Ovary (tissue), 9 donors: ENCODE measurements around the gene TRAPPC2L. TPM values are rescaled to one million over a fixed set of nuclear protein-coding genes. Genes with fewer than 3 reads are reported as not detected.

Source experiments
- DNase-seq, 5 donors: peaks; one replicate each; pipeline ENCODE4 v3.0.0-alpha.2; 2019 to 2020
- H3K27ac ChIP-seq, 2 donors: fragments of 200-600 bp; one replicate each; pipeline versions ENCODE4 v1.5.1 to v1.8.0; 2019 to 2022
- H3K27me3 ChIP-seq: fragments of 200-600 bp; one replicate; pipeline ENCODE4 v1.8.0; 2022
- H3K36me3 ChIP-seq: fragments of 200-600 bp; sonication (generic); one replicate; pipeline ENCODE4 v1.5.1; 2019
- H3K4me1 ChIP-seq: one replicate; pipeline ENCODE4 v1.8.1; 2013; ENCODE audit warnings: mild to moderate bottlenecking, moderate library complexity; ENCODE audit not compliant: insufficient read depth
- H3K4me3 ChIP-seq: fragments of 200-600 bp; sonication (generic); one replicate; pipeline ENCODE4 v1.5.1; 2017
- H3K9me3 ChIP-seq, 2 donors: fragments of 200-600 bp in 1 of 2; sonication (generic) in 1 of 2; one replicate each; pipeline versions ENCODE4 v1.5.1 to v1.8.1; 2013 to 2019; ENCODE audit warnings: mild to moderate bottlenecking in 1 of 2, moderate library complexity in 1 of 2
- EP300 ChIP-seq: sonication (generic); formaldehyde crosslinking; IDR thresholded peaks from one replicate; pipeline ENCODE4 v1.6.1; 2017; ENCODE audit warnings: antibody characterized with exemption
- POLR2A ChIP-seq: fragments of 450-650 bp; IDR thresholded peaks from one replicate; pipeline ENCODE4 v1.6.1; 2017; ENCODE audit warnings: antibody characterized with exemption, mild to moderate bottlenecking, moderate library complexity
- WGBS, 3 donors: extraction: QIAGEN DNeasy Blood & Tissue Kit in 1 of 3; methylation state at CpG; one replicate each; pipeline versions ENCODE4 v1.1.5 to v1.1.7; 2013 to 2017; 5-methylcytosine and 5-hydroxymethylcytosine counted together
- intact Hi-C, 4 donors: fragments of 100-400 bp; cut with DNase I; formaldehyde crosslinking; loops; one replicate each; pipeline versions ENCODE4 v1.11.0 to v1.15.1; 2022 to 2023
- polyA plus RNA-seq, 2 donors: library from polyadenylated mRNA; stranded (reverse); fragments of 200-250 nt in 1 of 2; fragments of 350-450 nt in 1 of 2; fragmentation: Illumina TruSeq in 1 of 2; extraction: RNeasy Lipid Tissue Mini Kit (QIAGEN cat#74804) in 1 of 2; gene quantifications; one replicate each; pipeline ENCODE4 v1.2.3, GENCODE V29; 2013 to 2014
- total RNA-seq, 7 donors: library from RNA; depleted of rRNA in 2 of 7; stranded (reverse); fragments of >200 nt in 2 of 7; fragmentation: NEBNext Ultra II Directional in 3 of 7; extraction: Animal tissue kit (Norgen Biotek cat#: 25700) in 3 of 7; gene quantifications; one replicate each; pipeline versions ENCODE4 v1.1.0 to v1.2.4, GENCODE V29; 2016 to 2023
- TF ChIP-seq, protein P1 (sequence below), 3 donors: fragments of 450-650 bp in 2 of 3; fragments of 200-600 bp in 1 of 3; IDR thresholded peaks; one replicate each; pipeline versions ENCODE4 v1.5.1 to v1.8.0; 2016 to 2022; ENCODE audit warnings: antibody characterized with exemption in 3 of 3, mild to moderate bottlenecking in 1 of 3
- donor health status: DM: no; HTN: no; CAD: no; lungs with moderate emphysema.
- donor health status: DM: no; HTN: no; CAD: no.
- donor health status: Bipolar disorder and iron deficiency.
- donor health status: DM: yes; HTN: yes; CAD: no.
- donor health status: DM: no; HTN: no; CAD: no.
- donor health status: DM: yes; HTN: yes; CAD: no.

The TRAPPC2L gene
- total and polyA plus RNA-seq, 9 donors, result 37.2 to 101 (median 58.6) TPM

GRCh38 chr16:88871349-88871702 is 14.4 kb downstream of the TRAPPC2L start:
- no peaks in the 10 kb centered on the region for H3K27me3 ChIP-seq
- H3K9me3 ChIP-seq, result no peaks in the 10 kb centered on the region
- intact Hi-C loops, result no loop called here
- no peak overlapping the region for H3K4me3 ChIP-seq
- peaks cover 1% of the 10 kb centered on the region for H3K4me1 ChIP-seq
- DNase-seq, result no peak
- H3K27ac ChIP-seq, result no peak overlapping the region
- TF ChIP-seq POLR2A, result no peak
- TF ChIP-seq EP300, result no peak
- TF ChIP-seq, protein P1, sequence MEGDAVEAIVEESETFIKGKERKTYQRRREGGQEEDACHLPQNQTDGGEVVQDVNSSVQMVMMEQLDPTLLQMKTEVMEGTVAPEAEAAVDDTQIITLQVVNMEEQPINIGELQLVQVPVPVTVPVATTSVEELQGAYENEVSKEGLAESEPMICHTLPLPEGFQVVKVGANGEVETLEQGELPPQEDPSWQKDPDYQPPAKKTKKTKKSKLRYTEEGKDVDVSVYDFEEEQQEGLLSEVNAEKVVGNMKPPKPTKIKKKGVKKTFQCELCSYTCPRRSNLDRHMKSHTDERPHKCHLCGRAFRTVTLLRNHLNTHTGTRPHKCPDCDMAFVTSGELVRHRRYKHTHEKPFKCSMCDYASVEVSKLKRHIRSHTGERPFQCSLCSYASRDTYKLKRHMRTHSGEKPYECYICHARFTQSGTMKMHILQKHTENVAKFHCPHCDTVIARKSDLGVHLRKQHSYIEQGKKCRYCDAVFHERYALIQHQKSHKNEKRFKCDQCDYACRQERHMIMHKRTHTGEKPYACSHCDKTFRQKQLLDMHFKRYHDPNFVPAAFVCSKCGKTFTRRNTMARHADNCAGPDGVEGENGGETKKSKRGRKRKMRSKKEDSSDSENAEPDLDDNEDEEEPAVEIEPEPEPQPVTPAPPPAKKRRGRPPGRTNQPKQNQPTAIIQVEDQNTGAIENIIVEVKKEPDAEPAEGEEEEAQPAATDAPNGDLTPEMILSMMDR (IDR thresholded peaks at IDR 0.05), result no peak
- no peaks in the 10 kb centered on the region for H3K36me3 ChIP-seq
- 13 to 18% (median 17%) methylated on average over 8 of the region's 8 CpGs for WGBS, 3 donors

DNA sequence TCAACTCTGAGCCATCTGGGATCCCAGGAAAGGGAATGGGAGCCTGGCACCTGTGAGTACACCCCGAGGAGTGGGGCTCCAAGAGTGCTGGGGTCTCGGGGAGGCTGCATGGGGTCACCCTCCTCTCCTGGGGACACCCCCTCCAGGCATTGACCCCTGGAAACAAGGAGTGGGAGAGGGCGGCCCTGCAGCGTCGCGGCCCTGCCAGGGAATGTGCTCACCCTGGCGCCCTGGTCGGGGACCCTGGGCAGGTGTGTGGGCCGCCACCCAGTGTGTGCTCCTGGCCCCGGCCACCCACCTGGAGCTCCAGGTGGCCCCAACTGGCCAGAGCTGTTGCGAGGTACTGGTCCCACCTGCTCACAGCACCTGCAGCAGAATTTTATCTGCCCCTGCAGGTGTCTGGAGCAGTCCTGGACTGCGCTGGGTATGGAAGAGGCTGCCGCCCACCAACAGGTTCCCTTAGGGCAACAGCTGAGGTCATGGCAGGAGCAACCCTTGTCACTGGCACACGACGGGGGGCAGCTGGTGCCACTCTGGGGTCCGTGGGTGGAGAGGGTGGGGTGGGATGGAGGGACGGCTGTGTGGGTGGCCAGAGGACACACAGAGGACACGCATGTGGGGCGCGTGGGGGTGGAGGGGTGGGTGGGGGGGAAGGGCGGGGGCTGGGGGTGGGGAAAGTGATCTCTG is 14.9 kb downstream of the TRAPPC2L start:
- no peak for DNase-seq
- Histone ChIP-seq H3K4me3 (no peak overlapping the region), H3K36me3 (no peaks in the 10 kb centered on the region), H3K27ac (no peak overlapping the region), H3K9me3 (no peaks in the 10 kb centered on the region), H3K4me1 (peaks cover 1% of the 10 kb centered on the region), H3K27me3 (no peaks in the 10 kb centered on the region)
- WGBS, 3 donors, result 73 to 80% (median 73%) methylated on average over 13 to 21 of the region's 21 CpGs
- intact Hi-C loops, result no loop called here
- TF ChIP-seq, protein P1 (IDR thresholded peaks at IDR 0.05), result no peak
- TF ChIP-seq POLR2A, result no peak
- TF ChIP-seq EP300, result no peak

- TF ChIP-seq EP300 (no peak), POLR2A (no peak)
- TF ChIP-seq, protein P1 (IDR thresholded peaks at IDR 0.05), result no peak
- no peak overlapping the region for H3K4me3 ChIP-seq
- peaks cover 1% of the 10 kb centered on the region for H3K4me1 ChIP-seq
- H3K27ac ChIP-seq, result no peak overlapping the region
- H3K27me3 ChIP-seq, result no peaks in the 10 kb centered on the region
- no peaks in the 10 kb centered on the region for H3K36me3 ChIP-seq
- intact Hi-C loops, result no loop called here
- no peak for DNase-seq
- 71 to 72% (median 71%) methylated on average over 25 of the region's 25 CpGs for WGBS, 3 donors
- no peaks in the 10 kb centered on the region for H3K9me3 ChIP-seq
Measured at GRCh38 chr16:88872650-88873331, 15.9 kb downstream of the TRAPPC2L start.

- Histone ChIP-seq H3K4me1 (peaks cover 1% of the 10 kb centered on the region), H3K27me3 (no peaks in the 10 kb centered on the region), H3K9me3 (no peaks in the 10 kb centered on the region), H3K4me3 (no peak overlapping the region), H3K27ac (no peak overlapping the region), H3K36me3 (no peaks in the 10 kb centered on the region)
- DNase-seq, result no peak
- WGBS, 3 donors, result 80 to 88% (median 86%) methylated on average over 34 of the region's 34 CpGs
- TF ChIP-seq EP300 (no peak), POLR2A (no peak)
- TF ChIP-seq, protein P1 (IDR thresholded peaks at IDR 0.05), result no peak
- intact Hi-C loops, result no loop called here
Measured at GRCh38 chr16:88874938-88875599, 18.1 kb downstream of the TRAPPC2L start.
